Activated T-helper 2 cell treated with anti-CD3 and anti-CD28 coated beads, Interferon-gamma antibody, Interleukin-2, Interleukin-4, amounts not matched to agents 10 μg/mL and 5 μg/mL and 100 μg/mL, durations not matched to agents 14 hours and 24 hours and 36 hours (primary cell): ENCODE measurements around the gene TNFRSF1B. TPM values are rescaled to one million over a fixed set of nuclear protein-coding genes. Genes with fewer than 3 reads are reported as not detected.

Experiments used
- DNase-seq: peaks from one replicate; pipeline ENCODE4 v3.0.0; 2021; ENCODE audit warnings: low spot score
- H3K27ac Mint-ChIP-seq: one replicate; pipeline ENCODE4 v1.8.0; 2021; ENCODE audit warnings: mixed read lengths
- H3K27me3 Mint-ChIP-seq: one replicate; pipeline ENCODE4 v1.8.0; 2021; ENCODE audit warnings: low read depth, mixed read lengths
- H3K36me3 Mint-ChIP-seq: one replicate; pipeline ENCODE4 v1.8.0; 2021; ENCODE audit warnings: low read depth, mixed read lengths
- H3K4me1 Mint-ChIP-seq: one replicate; pipeline ENCODE4 v1.8.0; 2021; ENCODE audit warnings: low read depth, mixed read lengths
- H3K4me3 Mint-ChIP-seq: one replicate; pipeline ENCODE4 v1.8.0; 2021; ENCODE audit warnings: low read depth, mild to moderate bottlenecking, moderate library complexity, mixed read lengths
- H3K9me3 Mint-ChIP-seq: one replicate; pipeline ENCODE4 v1.8.0; 2021; ENCODE audit warnings: mixed read lengths
- intact Hi-C: fragments of 100-400 bp; cut with micrococcal nuclease; formaldehyde crosslinking; loops from one replicate; pipeline ENCODE4 v1.15.1; 2023
- total RNA-seq: library from RNA; stranded (reverse); gene quantifications from 2 replicates; pipeline ENCODE4 v1.2.3, GENCODE V29; 2022

Gene TNFRSF1B
- total RNA-seq, 1 donor from 2014 or later = 150 TPM

GRCh38 chr1:12186679-12186985 lies 19.8 kb downstream of the TNFRSF1B start:
- Mint-ChIP-seq H3K27me3 (no peaks in the 10 kb centered on the region), H3K9me3 (no peaks in the 10 kb centered on the region), H3K36me3 (peaks cover 60% of the 10 kb centered on the region), H3K4me3 (no peak overlapping the region), H3K27ac (peak overlapping the region; percentile 52), H3K4me1 (peaks cover 47% of the 10 kb centered on the region)
- no peak for DNase-seq
- intact Hi-C loops = no loop called here

DNA sequence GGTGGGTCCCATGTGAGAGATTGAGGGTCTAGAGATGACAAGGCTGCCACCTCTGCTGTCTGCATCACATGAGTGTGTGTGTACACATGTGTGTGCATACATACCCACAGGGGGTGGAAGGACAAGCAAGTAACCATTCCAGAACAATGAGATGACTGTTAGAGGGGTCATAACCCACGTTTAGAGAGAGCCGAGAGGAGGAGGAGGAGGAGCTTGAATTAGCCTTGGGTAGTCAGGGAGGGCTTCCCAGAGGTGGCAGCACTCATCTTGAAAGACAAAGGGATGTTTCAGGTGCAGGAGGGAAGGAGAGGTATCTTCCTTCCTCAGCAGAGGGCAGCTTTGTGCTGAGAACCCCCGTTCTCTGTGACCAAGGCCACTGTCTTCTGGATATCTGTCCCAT lies 21.3 kb downstream of the TNFRSF1B start:
- intact Hi-C loops = no loop called here

DNA sequence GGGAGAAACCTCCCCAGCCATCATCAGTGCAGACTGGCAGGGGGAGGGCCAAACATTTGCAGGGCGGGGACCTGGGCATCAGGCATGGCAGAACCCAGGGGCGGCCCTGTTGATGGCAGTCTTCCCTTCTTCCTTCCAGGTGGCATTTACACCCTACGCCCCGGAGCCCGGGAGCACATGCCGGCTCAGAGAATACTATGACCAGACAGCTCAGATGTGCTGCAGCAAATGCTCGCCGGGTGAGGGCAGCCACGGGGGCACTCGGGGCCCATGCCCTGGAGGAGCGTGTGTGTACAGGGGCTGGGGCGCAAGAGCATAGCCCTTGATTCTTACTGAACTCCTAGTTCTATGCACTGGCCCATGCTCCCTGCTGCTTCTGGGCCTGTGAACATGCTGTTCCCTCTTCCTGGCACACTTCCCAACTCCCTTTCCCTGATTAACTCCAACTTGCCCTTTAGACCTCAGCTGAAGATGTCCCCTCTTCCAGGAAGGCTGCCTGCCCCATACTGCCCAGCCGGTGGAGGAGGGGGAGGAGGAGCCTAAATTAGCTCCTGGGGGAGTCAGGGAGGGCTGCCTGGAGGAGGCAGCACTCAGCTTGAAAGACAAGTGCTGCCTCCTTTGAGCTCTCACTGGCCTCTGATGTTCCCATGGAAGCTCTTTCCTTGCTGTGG lies 22.0 kb downstream of the TNFRSF1B start:
- Mint-ChIP-seq H3K27ac (peak overlapping the region; percentile 67), H3K4me3 (no peak overlapping the region), H3K27me3 (no peaks in the 10 kb centered on the region), H3K9me3 (no peaks in the 10 kb centered on the region), H3K36me3 (peaks cover 66% of the 10 kb centered on the region), H3K4me1 (peaks cover 37% of the 10 kb centered on the region)
- DNase-seq = no peak
- intact Hi-C loops = no loop called here

More for the DNA sequence above, 21.3 kb downstream of the TNFRSF1B start:
- DNase-seq = no peak
- peak overlapping the region; percentile 73 for H3K27ac Mint-ChIP-seq
- peaks cover 64% of the 10 kb centered on the region for H3K36me3 Mint-ChIP-seq
- H3K9me3 Mint-ChIP-seq = no peaks in the 10 kb centered on the region
- H3K4me1 Mint-ChIP-seq = peaks cover 38% of the 10 kb centered on the region
- H3K4me3 Mint-ChIP-seq = no peak overlapping the region
- H3K27me3 Mint-ChIP-seq = no peaks in the 10 kb centered on the region

DNA sequence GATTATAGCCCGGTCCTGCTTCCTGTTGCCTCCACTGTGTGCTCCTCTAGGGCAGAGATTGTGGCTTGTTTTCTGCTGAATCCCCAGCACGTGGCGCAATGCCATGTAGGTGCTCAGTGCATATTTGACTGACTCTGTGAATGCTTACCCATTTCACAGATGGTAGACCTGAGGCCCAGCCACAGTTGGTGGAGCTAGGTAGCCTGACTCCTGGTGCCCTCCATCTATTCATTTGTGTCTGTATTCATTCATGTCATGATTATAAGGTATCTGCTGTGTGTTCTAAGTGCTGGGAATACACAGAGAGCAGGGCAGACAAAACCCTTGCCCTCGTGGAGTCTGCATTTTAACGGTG lies 22.5 kb downstream of the TNFRSF1B start:
- H3K27ac Mint-ChIP-seq = peak overlapping the region; percentile 67
- no peaks in the 10 kb centered on the region for H3K27me3 Mint-ChIP-seq
- no peak for DNase-seq
- no peaks in the 10 kb centered on the region for H3K9me3 Mint-ChIP-seq
- intact Hi-C loops = no loop called here
- H3K36me3 Mint-ChIP-seq = peaks cover 69% of the 10 kb centered on the region
- H3K4me3 Mint-ChIP-seq = no peak overlapping the region
- H3K4me1 Mint-ChIP-seq = peaks cover 37% of the 10 kb centered on the region

GRCh38 chr1:12191242-12192032 lies 24.6 kb downstream of the TNFRSF1B start:
- Mint-ChIP-seq H3K27ac (no peak overlapping the region), H3K4me3 (no peak overlapping the region), H3K27me3 (no peaks in the 10 kb centered on the region), H3K4me1 (peaks cover 40% of the 10 kb centered on the region), H3K9me3 (no peaks in the 10 kb centered on the region), H3K36me3 (peaks cover 76% of the 10 kb centered on the region)
- no peak for DNase-seq
- intact Hi-C loops = no loop called here

DNA sequence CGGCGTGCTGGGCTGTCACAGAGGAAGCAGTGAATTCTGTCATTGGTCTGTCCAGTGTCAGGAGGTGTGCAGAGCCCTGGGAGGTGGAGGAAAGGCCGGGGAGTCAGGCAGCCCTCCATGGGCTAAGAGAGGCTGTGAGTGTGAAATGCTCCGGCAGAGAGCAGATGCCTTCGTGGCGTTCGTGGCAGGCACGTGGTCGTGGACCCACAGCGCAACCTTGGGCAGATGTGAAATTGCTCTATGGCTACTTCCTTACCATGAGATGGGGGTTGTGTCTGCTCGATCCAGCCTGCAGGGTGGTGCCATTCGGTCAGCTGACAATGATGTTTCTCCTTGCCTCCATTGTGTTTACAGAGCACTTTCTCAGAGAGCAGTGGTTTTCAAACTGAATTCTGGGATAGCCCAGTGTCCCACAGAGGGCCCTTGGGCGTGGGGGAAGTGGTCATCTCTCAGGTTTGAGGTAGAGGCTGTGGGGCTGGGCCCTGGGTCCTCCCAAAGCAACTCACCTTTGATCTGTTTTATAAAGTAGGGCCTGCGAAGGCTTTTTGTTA lies 27.9 kb downstream of the TNFRSF1B start:
- no peak for DNase-seq
- H3K27ac Mint-ChIP-seq = peak overlapping the region; percentile 58
- intact Hi-C loops = no loop called here
- peaks cover 24% of the 10 kb centered on the region for H3K4me1 Mint-ChIP-seq
- H3K27me3 Mint-ChIP-seq = no peaks in the 10 kb centered on the region
- no peak overlapping the region for H3K4me3 Mint-ChIP-seq
- peaks cover 68% of the 10 kb centered on the region for H3K36me3 Mint-ChIP-seq
- no peaks in the 10 kb centered on the region for H3K9me3 Mint-ChIP-seq

- Mint-ChIP-seq H3K4me3 (no peak overlapping the region), H3K27ac (peak overlapping the region; percentile 58), H3K36me3 (peaks cover 67% of the 10 kb centered on the region), H3K27me3 (no peaks in the 10 kb centered on the region), H3K9me3 (no peaks in the 10 kb centered on the region), H3K4me1 (peaks cover 23% of the 10 kb centered on the region)
- DNase-seq = no peak
- intact Hi-C loops = no loop called here
Measured at GRCh38 chr1:12195416-12195815, 28.6 kb downstream of the TNFRSF1B start.

GRCh38 chr1:12196641-12197482 lies 30.1 kb downstream of the TNFRSF1B start:
- H3K9me3 Mint-ChIP-seq = no peaks in the 10 kb centered on the region
- H3K36me3 Mint-ChIP-seq = peaks cover 65% of the 10 kb centered on the region
- H3K27ac Mint-ChIP-seq = no peak overlapping the region
- H3K27me3 Mint-ChIP-seq = no peaks in the 10 kb centered on the region
- intact Hi-C loops = no loop called here
- H3K4me3 Mint-ChIP-seq = no peak overlapping the region
- peaks cover 27% of the 10 kb centered on the region for H3K4me1 Mint-ChIP-seq
- DNase-seq = no peak

- H3K36me3 Mint-ChIP-seq = peaks cover 63% of the 10 kb centered on the region
- H3K4me1 Mint-ChIP-seq = peaks cover 30% of the 10 kb centered on the region
- no peaks in the 10 kb centered on the region for H3K9me3 Mint-ChIP-seq
- no peak overlapping the region for H3K4me3 Mint-ChIP-seq
- H3K27ac Mint-ChIP-seq = no peak overlapping the region
- no peak for DNase-seq
- intact Hi-C loops = no loop called here
- H3K27me3 Mint-ChIP-seq = no peaks in the 10 kb centered on the region
Measured at GRCh38 chr1:12197483-12197880, 30.7 kb downstream of the TNFRSF1B start.

GRCh38 chr1:12200208-12200607 lies 33.4 kb downstream of the TNFRSF1B start:
- Mint-ChIP-seq H3K9me3 (no peaks in the 10 kb centered on the region), H3K36me3 (peaks cover 66% of the 10 kb centered on the region), H3K4me1 (peaks cover 40% of the 10 kb centered on the region), H3K4me3 (no peak overlapping the region), H3K27ac (no peak overlapping the region), H3K27me3 (no peaks in the 10 kb centered on the region)
- intact Hi-C loops = no loop called here
- no peak for DNase-seq

DNA sequence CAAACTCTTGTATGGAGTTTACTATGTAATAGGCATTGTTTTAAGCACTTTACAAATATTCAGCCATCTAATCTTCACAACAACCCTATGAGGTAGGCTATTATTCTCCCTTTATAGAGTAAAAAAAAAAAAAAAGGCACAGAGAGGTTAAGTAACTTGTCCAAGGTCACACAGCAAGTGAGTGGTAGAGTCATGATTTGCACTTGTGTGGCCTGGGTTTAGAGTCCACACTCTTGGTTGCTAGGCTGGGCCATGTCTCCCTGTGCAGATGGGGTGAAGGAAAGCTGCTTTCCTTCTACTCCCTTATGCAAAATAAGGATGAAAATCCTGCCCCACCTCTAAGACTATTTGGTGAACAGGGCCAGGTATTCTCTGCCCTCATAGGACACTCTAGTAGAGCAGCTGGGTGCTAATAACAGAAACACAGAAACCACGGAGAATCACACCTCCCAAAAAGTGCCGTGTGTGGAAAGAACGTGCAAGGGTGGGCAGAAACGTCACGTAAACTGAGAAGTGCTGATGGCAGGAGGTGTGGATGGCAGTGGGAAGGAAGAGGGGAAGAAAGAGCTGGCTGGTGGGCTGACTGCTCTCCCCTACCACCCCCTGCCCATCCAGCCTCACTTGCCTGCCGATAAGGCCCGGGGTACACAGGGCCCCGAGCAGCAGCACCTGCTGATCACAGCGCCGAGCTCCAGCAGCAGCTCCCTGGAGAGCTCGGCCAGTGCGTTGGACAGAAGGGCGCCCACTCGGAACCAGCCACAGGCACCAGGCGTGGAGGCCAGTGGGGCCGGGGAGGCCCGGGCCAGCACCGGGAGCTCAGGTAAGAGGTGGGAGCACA lies 34.8 kb downstream of the TNFRSF1B start:
- Mint-ChIP-seq H3K9me3 (no peaks in the 10 kb centered on the region), H3K4me3 (no peak overlapping the region), H3K4me1 (peaks cover 39% of the 10 kb centered on the region), H3K27ac (peak overlapping the region; percentile 62), H3K36me3 (peaks cover 70% of the 10 kb centered on the region), H3K27me3 (no peaks in the 10 kb centered on the region)
- intact Hi-C loops = no loop called here
- no peak for DNase-seq

DNA sequence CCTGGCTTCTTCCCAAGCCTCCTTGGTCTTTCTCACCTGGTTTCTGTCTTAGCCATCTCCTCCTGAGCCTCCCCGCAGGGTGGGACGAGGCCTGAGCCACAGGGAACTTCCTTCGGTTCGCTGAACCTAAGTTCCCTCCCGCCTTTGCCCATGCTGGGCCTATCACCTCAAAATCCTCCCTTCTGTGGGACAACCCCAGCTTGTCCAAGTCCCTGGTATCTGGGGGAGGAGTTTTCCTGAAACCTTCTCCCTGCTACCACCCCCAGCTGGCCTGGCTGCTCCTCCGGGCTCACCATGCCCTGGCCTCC lies 35.4 kb downstream of the TNFRSF1B start:
- peaks cover 39% of the 10 kb centered on the region for H3K4me1 Mint-ChIP-seq
- intact Hi-C loops = no loop called here
- no peaks in the 10 kb centered on the region for H3K9me3 Mint-ChIP-seq
- no peaks in the 10 kb centered on the region for H3K27me3 Mint-ChIP-seq
- DNase-seq = no peak
- peaks cover 69% of the 10 kb centered on the region for H3K36me3 Mint-ChIP-seq
- H3K27ac Mint-ChIP-seq = peak overlapping the region; percentile 68
- no peak overlapping the region for H3K4me3 Mint-ChIP-seq
